Neuronal stem cell (in vitro differentiated cells): ENCODE measurements around the gene MAD1L1.

Experiments
- DNase-seq: peaks from one replicate; pipeline ENCODE4 v3.0.0-alpha.2; 2013; ENCODE audit warnings: low spot score
- H2AFZ ChIP-seq: one replicate; pipeline ENCODE4 v1.6.1; 2013; ENCODE audit warnings: mild to moderate bottlenecking, low read length, inconsistent platforms
- H2AK5ac ChIP-seq: 2 replicates; pipeline ENCODE4 v1.6.1; 2013; ENCODE audit warnings: low read depth, mild to moderate bottlenecking, inconsistent platforms, low read length, moderate library complexity, mixed read lengths
- H2BK120ac ChIP-seq: 2 replicates; pipeline ENCODE4 v1.6.1; 2013; ENCODE audit warnings: low read depth, mild to moderate bottlenecking, inconsistent platforms, low read length, moderate library complexity, mixed read lengths
- H2BK12ac ChIP-seq: one replicate; pipeline ENCODE4 v1.6.1; 2013; ENCODE audit warnings: low read length, inconsistent platforms
- H2BK15ac ChIP-seq: 2 replicates; pipeline ENCODE4 v1.6.1; 2013; ENCODE audit warnings: mild to moderate bottlenecking, low read length, inconsistent platforms, mixed read lengths
- H2BK5ac ChIP-seq: one replicate; pipeline ENCODE4 v1.6.1; 2013; ENCODE audit warnings: inconsistent platforms, mild to moderate bottlenecking, low read length, moderate library complexity
- H3K14ac ChIP-seq: one replicate; pipeline ENCODE4 v1.6.1; 2013; ENCODE audit warnings: low read length, inconsistent platforms
- H3K18ac ChIP-seq: 2 replicates; pipeline ENCODE4 v1.6.1; 2013; ENCODE audit warnings: low read length, inconsistent platforms
- H3K23ac ChIP-seq: 2 replicates; pipeline ENCODE4 v1.6.1; 2013; ENCODE audit warnings: low read depth, mild to moderate bottlenecking, mixed read lengths, low read length, inconsistent platforms; ENCODE audit not compliant: poor library complexity
- H3K27ac ChIP-seq: replicated peaks from 3 replicates; pipeline ENCODE4 v1.5.1; 2013; ENCODE audit warnings: low read length, inconsistent platforms
- H3K27me3 ChIP-seq, 3 experiments: 2 replicates each; pipeline ENCODE4 v1.6.1; 2013; ENCODE audit warnings: low read length in 3 of 3, mild to moderate bottlenecking in 2 of 3, inconsistent platforms in 1 of 3, low read depth in 1 of 3, mixed read lengths in 1 of 3, moderate library complexity in 1 of 3; ENCODE audit not compliant: control insufficient read depth in 3 of 3, insufficient read depth in 3 of 3
- H3K36me3 ChIP-seq, 2 donors: replicated peaks in 1 of 2; 2 replicates each; pipeline ENCODE4 v1.6.1; 2013; ENCODE audit warnings: low read length in 2 of 2; ENCODE audit not compliant: control insufficient read depth in 2 of 2, insufficient read depth in 2 of 2
- H3K4ac ChIP-seq: 2 replicates; pipeline ENCODE4 v1.6.1; 2013; ENCODE audit warnings: inconsistent platforms, mild to moderate bottlenecking, low read length, moderate library complexity
- H3K4me1 ChIP-seq, 2 donors: 1 replicate in 1 of 2; 2 replicates in 1 of 2; pipeline ENCODE4 v1.6.1; 2013; ENCODE audit warnings: low read length in 2 of 2, low read depth in 1 of 2; ENCODE audit not compliant: control insufficient read depth in 2 of 2, insufficient read depth in 1 of 2
- H3K4me2 ChIP-seq: one replicate; pipeline ENCODE4 v1.6.1; 2013; ENCODE audit warnings: mild to moderate bottlenecking, low read length, inconsistent platforms; ENCODE audit not compliant: insufficient read depth, poor library complexity, severe bottlenecking
- H3K4me3 ChIP-seq, 2 donors: 2 replicates each; pipeline ENCODE4 v1.5.1; 2013; ENCODE audit warnings: low read length in 2 of 2, mild to moderate bottlenecking in 2 of 2, inconsistent platforms in 1 of 2, moderate library complexity in 1 of 2
- H3K79me1 ChIP-seq: one replicate; pipeline ENCODE4 v1.6.1; 2013; ENCODE audit warnings: low read depth, mild to moderate bottlenecking, inconsistent platforms, low read length, moderate library complexity
- H3K9ac ChIP-seq: one replicate; pipeline ENCODE4 v1.6.1; 2013; ENCODE audit warnings: mild to moderate bottlenecking, low read depth, low read length, inconsistent platforms; ENCODE audit not compliant: poor library complexity
- H3K9me3 ChIP-seq, 2 donors: replicated peaks in 1 of 2; 2 replicates each; pipeline versions ENCODE3 to v1.6.1; 2013; ENCODE audit warnings: low read length in 2 of 2, mild to moderate bottlenecking in 2 of 2, inconsistent platforms in 1 of 2, low read depth in 1 of 2, mixed read lengths in 1 of 2, moderate library complexity in 1 of 2; ENCODE audit not compliant: control insufficient read depth in 2 of 2, insufficient read depth in 1 of 2
- H4K8ac ChIP-seq: one replicate; pipeline ENCODE4 v1.6.1; 2013; ENCODE audit warnings: low read depth, mild to moderate bottlenecking, inconsistent platforms, low read length, moderate library complexity
- H4K91ac ChIP-seq: one replicate; pipeline ENCODE4 v1.6.1; 2013; ENCODE audit warnings: low read length, low read depth, mild to moderate bottlenecking, inconsistent platforms; ENCODE audit not compliant: poor library complexity
- WGBS, 2 donors: extraction: QIAGEN DNeasy Blood & Tissue Kit; methylation state at CpG; one replicate each; pipeline ENCODE4 v1.1.7; 2013; ENCODE audit warnings: missing lambda C conversion rate in 2 of 2, mixed read lengths in 1 of 2; ENCODE audit not compliant: insufficient read length in 2 of 2, insufficient replicate concordance in 1 of 2; ENCODE audit errors: extremely low coverage in 2 of 2; 5-methylcytosine and 5-hydroxymethylcytosine counted together

Gene MAD1L1

DNA sequence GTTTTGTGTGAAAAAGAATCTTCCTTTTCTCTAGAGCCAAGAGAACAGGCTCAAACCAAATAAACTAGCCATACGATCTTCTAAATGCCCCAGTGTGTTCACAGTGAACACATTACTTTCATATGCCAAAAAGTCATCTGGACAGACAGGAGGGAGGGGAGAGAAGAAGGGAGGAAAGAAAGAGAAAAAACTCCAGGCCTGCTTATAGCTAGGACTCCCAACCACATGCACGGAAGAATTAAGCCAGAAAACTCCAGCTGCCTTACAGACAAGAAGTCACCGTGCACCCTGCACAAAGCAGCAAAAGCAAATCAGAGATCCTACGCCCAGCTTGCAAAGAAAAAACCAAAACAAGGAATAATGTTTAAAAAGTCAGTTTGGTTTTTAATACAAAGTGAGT, 47.2 kb upstream of the MAD1L1 start:
- Histone ChIP-seq H3K23ac (no peak overlapping the region), H2BK120ac (no peak overlapping the region), H2BK5ac (no peak overlapping the region), H2BK12ac (no peak overlapping the region), H2AFZ (no peak overlapping the region), H3K9ac (no peak overlapping the region), H3K36me3 (peaks cover 5 to 24% of the 10 kb centered on the region in 2 donors), H2BK15ac (no peak overlapping the region), H3K4me3 (no peak overlapping the region), H3K27ac (no peak overlapping the region), H3K18ac (no peak overlapping the region), H2AK5ac (no peak overlapping the region), H3K79me1 (peaks cover 7% of the 10 kb centered on the region), H3K9me3 (peaks cover 0 to 1% of the 10 kb centered on the region in 2 donors), H3K27me3 (no peaks in the 10 kb centered on the region), H3K14ac (no peak overlapping the region), H3K4me2 (no peak overlapping the region), H4K8ac (no peak overlapping the region), H3K4me1 (peaks cover 9 to 10% of the 10 kb centered on the region in 2 donors), H4K91ac (no peak overlapping the region), H3K4ac (no peak overlapping the region)
- WGBS, 2 donors = no CpG with 5 or more reads among the region's 4 CpGs
- DNase-seq = no peak

- H2BK12ac ChIP-seq = no peak overlapping the region
- H4K8ac ChIP-seq = no peak overlapping the region
- no peak overlapping the region for H2AK5ac ChIP-seq
- peak overlapping the region; percentile 11 for H2BK5ac ChIP-seq
- no peak overlapping the region for H3K4me3 ChIP-seq
- no peak overlapping the region for H2AFZ ChIP-seq
- no peak overlapping the region for H4K91ac ChIP-seq
- H3K36me3 ChIP-seq = peaks cover 12 to 37% of the 10 kb centered on the region in 2 donors
- no peaks in the 10 kb centered on the region for H3K27me3 ChIP-seq
- H3K9ac ChIP-seq = no peak overlapping the region
- H3K23ac ChIP-seq = peak overlapping the region; percentile 73
- H3K4ac ChIP-seq = no peak overlapping the region
- no CpG with 5 or more reads among the region's 11 CpGs for WGBS, 2 donors
- no peak overlapping the region for H3K27ac ChIP-seq
- H2BK120ac ChIP-seq = no peak overlapping the region
- H3K4me1 ChIP-seq = peaks cover 9 to 10% of the 10 kb centered on the region in 2 donors
- no peak overlapping the region for H3K4me2 ChIP-seq
- H2BK15ac ChIP-seq = no peak overlapping the region
- H3K18ac ChIP-seq = no peak overlapping the region
- peaks cover 10% of the 10 kb centered on the region for H3K79me1 ChIP-seq
- H3K9me3 ChIP-seq = peaks cover 0 to 1% of the 10 kb centered on the region in 2 donors
- H3K14ac ChIP-seq = no peak overlapping the region
- DNase-seq = no peak
Observed at GRCh38 chr7:2278026-2278425, 45.3 kb upstream of the MAD1L1 start.

- peaks cover 10% of the 10 kb centered on the region for H3K79me1 ChIP-seq
- WGBS, 2 donors = no CpG with 5 or more reads among the region's 18 CpGs
- DNase-seq = no peak
- no peak overlapping the region for H3K4ac ChIP-seq
- no peak overlapping the region for H3K23ac ChIP-seq
- peaks cover 14 to 44% of the 10 kb centered on the region in 2 donors for H3K36me3 ChIP-seq
- no peak overlapping the region for H3K4me2 ChIP-seq
- no peak overlapping the region for H4K8ac ChIP-seq
- no peak overlapping the region for H2AFZ ChIP-seq
- H3K9me3 ChIP-seq = peaks cover 0 to 1% of the 10 kb centered on the region in 2 donors
- H2BK120ac ChIP-seq = peak overlapping the region; percentile 61
- H2BK15ac ChIP-seq = no peak overlapping the region
- H3K4me1 ChIP-seq = peaks cover 0 to 2% of the 10 kb centered on the region in 2 donors
- H3K9ac ChIP-seq = no peak overlapping the region
- no peaks in the 10 kb centered on the region for H3K27me3 ChIP-seq
- no peak overlapping the region for H2BK5ac ChIP-seq
- H3K4me3 ChIP-seq = no peak overlapping the region
- H2AK5ac ChIP-seq = peak overlapping the region; percentile 68
- peak overlapping the region; percentile 57 for H3K18ac ChIP-seq
- H3K27ac ChIP-seq = no peak overlapping the region
- no peak overlapping the region for H4K91ac ChIP-seq
- no peak overlapping the region for H2BK12ac ChIP-seq
- H3K14ac ChIP-seq = no peak overlapping the region
Observed at GRCh38 chr7:2276107-2276506, 43.4 kb upstream of the MAD1L1 start.

- Histone ChIP-seq H3K14ac (no peak overlapping the region), H2AFZ (no peak overlapping the region), H3K4me3 (no peak overlapping the region), H2BK15ac (no peak overlapping the region), H3K9ac (no peak overlapping the region), H4K91ac (no peak overlapping the region), H4K8ac (no peak overlapping the region), H3K9me3 (peaks cover 0 to 1% of the 10 kb centered on the region in 2 donors), H2BK120ac (peak overlapping the region; percentile 47), H3K18ac (peak overlapping the region; percentile 38), H3K36me3 (peaks cover 14 to 51% of the 10 kb centered on the region in 2 donors), H3K27me3 (no peaks in the 10 kb centered on the region), H3K23ac (peak overlapping the region; percentile 31), H3K4me2 (no peak overlapping the region), H2AK5ac (no peak overlapping the region), H3K27ac (no peak overlapping the region), H3K4me1 (peaks cover 0 to 10% of the 10 kb centered on the region in 2 donors), H2BK12ac (no peak overlapping the region), H3K4ac (no peak overlapping the region), H3K79me1 (peaks cover 10% of the 10 kb centered on the region), H2BK5ac (no peak overlapping the region)
- WGBS, 2 donors = no CpG with 5 or more reads among the region's 18 CpGs
- DNase-seq = no peak
Observed at GRCh38 chr7:2275101-2275500, 42.4 kb upstream of the MAD1L1 start.
